ENCODE data around the gene XYLT1. TPM values are rescaled to one million over a fixed set of nuclear protein-coding genes. Genes with fewer than 3 reads are reported as not detected.

The XYLT1 gene
- total RNA-seq, 1 experiment from 2014 or later, result 14.5 TPM

- no peaks in the 10 kb centered on the region for H3K79me1 ChIP-seq (ENCODE audit: insufficient read depth, low read depth, low read length, poor library complexity, severe bottlenecking)
Observed at GRCh38 chr16:17271687-17272086, 199.1 kb downstream of the XYLT1 start.

More at GRCh38 chr16:17271687-17272086, 199.1 kb downstream of the XYLT1 start:
- Histone ChIP-seq H3K56ac (ENCODE audit: insufficient read length, low read depth, low read length) (no peak overlapping the region), H4K91ac (ENCODE audit: insufficient read length, low read depth, low read length) (no peak overlapping the region), H3K18ac (ENCODE audit: insufficient read length, low read depth, low read length) (no peak overlapping the region), H2BK12ac (ENCODE audit: insufficient read length, low read depth, low read length) (no peak overlapping the region), H2BK120ac (ENCODE audit: low read depth, low read length, poor library complexity, severe bottlenecking) (no peak overlapping the region), H2BK15ac (ENCODE audit: low read depth, low read length) (no peak overlapping the region), H3K9ac (ENCODE audit: extremely low read depth, insufficient read length, low read length) (no peak overlapping the region), H3K23ac (ENCODE audit: insufficient read length, low read depth, low read length) (no peak overlapping the region), H3K4ac (ENCODE audit: low read depth, low read length) (no peak overlapping the region), H4K5ac (ENCODE audit: insufficient read length, low read depth, low read length) (no peak overlapping the region), H3T11ph (ENCODE audit: low read length) (no peak overlapping the region), H2BK20ac (ENCODE audit: low read depth, low read length, poor library complexity, severe bottlenecking) (no peak overlapping the region), H3K14ac (ENCODE audit: insufficient read depth, low read length) (no peak overlapping the region; the same call in 1 of the 2 replicates), H3K27ac (ENCODE audit: insufficient read length, low read depth, low read length) (no peak overlapping the region), H4K8ac (replicated peaks; ENCODE audit: insufficient read length, low read depth, low read length) (no peak overlapping the region), H3K9me3 (ENCODE audit: control insufficient read depth, low read depth, low read length) (no peaks in the 10 kb centered on the region), H3K4me1 (ENCODE audit: insufficient read depth, low read length) (no peaks in the 10 kb centered on the region), H2BK5ac (ENCODE audit: insufficient read length, low read length) (no peak overlapping the region), H4K20me1 (ENCODE audit: control insufficient read depth, insufficient read depth, insufficient read length) (no peaks in the 10 kb centered on the region), H3K79me2 (ENCODE audit: insufficient read depth, low read length) (no peaks in the 10 kb centered on the region), H3K27me3 (ENCODE audit: insufficient read depth, low read length) (no peaks in the 10 kb centered on the region), H2AFZ (ENCODE audit: low read length) (no peak overlapping the region), H3K23me2 (ENCODE audit: insufficient read length, low read depth, low read length, poor library complexity, severe bottlenecking) (no peaks in the 10 kb centered on the region), H2AK5ac (ENCODE audit: insufficient read length, low read length) (no peak overlapping the region), H3K4me2 (ENCODE audit: insufficient read depth, insufficient read length, low read length) (no peak overlapping the region)
- no CpG with 5 or more reads among the region's 4 CpGs for WGBS (ENCODE audit: extremely low coverage, insufficient read length, low lambda C conversion rate)
- no peak for TF ChIP-seq CTCF (conservative IDR thresholded peaks at IDR 0.05)
- Mint-ChIP-seq H3K27me3 (ENCODE audit: low read depth) (no peaks in the 10 kb centered on the region), H3K36me3 (ENCODE audit: insufficient read depth in 1 of 3, low read depth in 3 of 3) (peaks cover 0 to 2% (median 0%) of the 10 kb centered on the region in 3 experiments; a peak in 1 of 7 replicates), H3K9me3 (no peaks in the 10 kb centered on the region), H3K4me1 (peaks cover 19 to 22% of the 10 kb centered on the region in 2 experiments), H3K27ac (peak overlapping the region in 2 of 3 experiments; percentile 22 to 77; a peak in 2 of 7 replicates), H3K4me3 (no peak overlapping the region; a peak in 1 of 5 replicates)
- no peak for DNase-seq

Data from H9 (cell line).